ENCODE data around the gene KCNJ14.
A peak's percentile ranks its signal among the peaks of the same experiment; 100 is the strongest.

KCNJ14 gene

GRCh38 chr19:48452289-48453190 is 2.8 kb upstream of the KCNJ14 start:
- DNase-seq: no peak
- Mint-ChIP-seq H3K4me3 (no peak overlapping the region), H3K36me3 (peaks cover 33% of the 10 kb centered on the region), H3K9me3 (no peaks in the 10 kb centered on the region), H3K4me1 (peaks cover 8% of the 10 kb centered on the region), H3K27ac (no peak overlapping the region), H3K27me3 (no peaks in the 10 kb centered on the region)
- CTCF ChIA-PET: no interaction called here

GRCh38 chr19:48454150-48454730 is 1.1 kb upstream of the KCNJ14 start:
- Mint-ChIP-seq H3K4me1 (peaks cover 3% of the 10 kb centered on the region), H3K27ac (no peak overlapping the region), H3K4me3 (no peak overlapping the region), H3K36me3 (peaks cover 23% of the 10 kb centered on the region), H3K9me3 (no peaks in the 10 kb centered on the region), H3K27me3 (no peaks in the 10 kb centered on the region)
- no peak for DNase-seq
- CTCF ChIA-PET: no interaction called here

GRCh38 chr19:48455908-48456562 is 661 bp downstream of the KCNJ14 start:
- Mint-ChIP-seq H3K4me3 (no peak overlapping the region), H3K36me3 (peaks cover 21% of the 10 kb centered on the region), H3K27me3 (no peaks in the 10 kb centered on the region), H3K4me1 (peaks cover 3% of the 10 kb centered on the region), H3K27ac (no peak overlapping the region), H3K9me3 (no peaks in the 10 kb centered on the region)
- no peak for DNase-seq
- CTCF ChIA-PET: no interaction called here

GRCh38 chr19:48456864-48457263 is 1.5 kb downstream of the KCNJ14 start:
- H3K4me3 Mint-ChIP-seq: no peak overlapping the region
- peaks cover 18% of the 10 kb centered on the region for H3K36me3 Mint-ChIP-seq
- peaks cover 3% of the 10 kb centered on the region for H3K4me1 Mint-ChIP-seq
- DNase-seq: no peak
- H3K9me3 Mint-ChIP-seq: no peaks in the 10 kb centered on the region
- no peaks in the 10 kb centered on the region for H3K27me3 Mint-ChIP-seq
- no peak overlapping the region for H3K27ac Mint-ChIP-seq
- CTCF ChIA-PET: interaction anchor here (0.9 kb wide), 1 partner anchor 10 kb away, joined by 4 read pairs; no protein-coding TSS in a partner anchor

GRCh38 chr19:48458016-48458415 is 2.6 kb downstream of the KCNJ14 start:
- no peak for DNase-seq
- peaks cover 3% of the 10 kb centered on the region for H3K4me1 Mint-ChIP-seq
- H3K27me3 Mint-ChIP-seq: no peaks in the 10 kb centered on the region
- H3K36me3 Mint-ChIP-seq: peaks cover 16% of the 10 kb centered on the region
- CTCF ChIA-PET: no interaction called here
- no peak overlapping the region for H3K4me3 Mint-ChIP-seq
- no peaks in the 10 kb centered on the region for H3K9me3 Mint-ChIP-seq
- H3K27ac Mint-ChIP-seq: no peak overlapping the region

- no peaks in the 10 kb centered on the region for H3K4me1 Mint-ChIP-seq
- DNase-seq: no peak
- no peak overlapping the region for H3K4me3 Mint-ChIP-seq
- peaks cover 5% of the 10 kb centered on the region for H3K27me3 Mint-ChIP-seq
- peaks cover 9% of the 10 kb centered on the region for H3K36me3 Mint-ChIP-seq
- CTCF ChIA-PET: interaction anchor here (0.6 kb wide), 1 partner anchor 70 kb away, joined by 3 read pairs; the partner anchor contains the start of gene KDELR1
- no peak overlapping the region for H3K27ac Mint-ChIP-seq
- no peaks in the 10 kb centered on the region for H3K9me3 Mint-ChIP-seq
Observed at GRCh38 chr19:48461651-48461981, 6.2 kb downstream of the KCNJ14 start.

- Mint-ChIP-seq H3K27me3 (peaks cover 7% of the 10 kb centered on the region), H3K4me1 (no peaks in the 10 kb centered on the region), H3K36me3 (peaks cover 7% of the 10 kb centered on the region), H3K9me3 (no peaks in the 10 kb centered on the region), H3K27ac (no peak overlapping the region), H3K4me3 (no peak overlapping the region)
- CTCF ChIA-PET: no interaction called here
- DNase-seq: no peak
Observed at GRCh38 chr19:48461982-48462655, 6.7 kb downstream of the KCNJ14 start.

- Mint-ChIP-seq H3K27me3 (peaks cover 7% of the 10 kb centered on the region), H3K9me3 (no peaks in the 10 kb centered on the region), H3K36me3 (peaks cover 3% of the 10 kb centered on the region), H3K27ac (no peak overlapping the region), H3K4me3 (no peak overlapping the region), H3K4me1 (peaks cover 14% of the 10 kb centered on the region)
- CTCF ChIA-PET: no interaction called here
- DNase-seq: no peak
Observed at GRCh38 chr19:48465215-48465614, 9.8 kb downstream of the KCNJ14 start.

- no peak for DNase-seq
- Mint-ChIP-seq H3K4me1 (peaks cover 21% of the 10 kb centered on the region), H3K27ac (no peak overlapping the region), H3K9me3 (no peaks in the 10 kb centered on the region), H3K27me3 (peaks cover 7% of the 10 kb centered on the region), H3K4me3 (no peak overlapping the region), H3K36me3 (peaks cover 11% of the 10 kb centered on the region)
- CTCF ChIA-PET: interaction anchor here (1.1 kb wide), 1 partner anchor 76 kb away, joined by 3 read pairs; the partner anchor contains the start of gene KDELR1
Observed at GRCh38 chr19:48466561-48467325, 11.4 kb downstream of the KCNJ14 start.

GRCh38 chr19:48468772-48469288 is 13.5 kb downstream of the KCNJ14 start:
- Mint-ChIP-seq H3K27ac (peak overlapping the region; percentile 91), H3K36me3 (peaks cover 26% of the 10 kb centered on the region), H3K27me3 (peaks cover 7% of the 10 kb centered on the region), H3K9me3 (no peaks in the 10 kb centered on the region), H3K4me3 (peak overlapping the region; percentile 83), H3K4me1 (peaks cover 21% of the 10 kb centered on the region)
- peak; percentile 100 for DNase-seq
- CTCF ChIA-PET: no interaction called here

- H3K27me3 Mint-ChIP-seq: peaks cover 7% of the 10 kb centered on the region
- peak; percentile 89 for DNase-seq
- H3K27ac Mint-ChIP-seq: peak within 1 kb of the TSS; percentile 91
- H3K4me3 Mint-ChIP-seq: peak within 1 kb of the TSS; percentile 83
- peaks cover 29% of the 10 kb centered on the region for H3K36me3 Mint-ChIP-seq
- H3K9me3 Mint-ChIP-seq: no peaks in the 10 kb centered on the region
- CTCF ChIA-PET: interaction anchor here (1.4 to 2.1 kb wide), 2 partner anchors 21 to 115 kb away, joined by 3 to 8 read pairs; no protein-coding TSS in a partner anchor
- peaks cover 21% of the 10 kb centered on the region for H3K4me1 Mint-ChIP-seq
Observed at GRCh38 chr19:48469289-48469881, 14.0 kb downstream of the KCNJ14 start, which contains the start of gene CYTH2. CYTH2 (plus strand) TSS chr19:48469369; CDS start chr19:48469508, 139 bp downstream.

GRCh38 chr19:48469934-48470680 is 14.7 kb downstream of the KCNJ14 start:
- H3K27me3 Mint-ChIP-seq: peaks cover 7% of the 10 kb centered on the region
- no peaks in the 10 kb centered on the region for H3K9me3 Mint-ChIP-seq
- H3K4me1 Mint-ChIP-seq: peaks cover 21% of the 10 kb centered on the region
- CTCF ChIA-PET: interaction anchor here (1.4 to 2.1 kb wide), 2 partner anchors 20 to 114 kb away, joined by 3 to 8 read pairs; no protein-coding TSS in a partner anchor
- peak overlapping the region; percentile 81 for H3K27ac Mint-ChIP-seq
- peaks cover 33% of the 10 kb centered on the region for H3K36me3 Mint-ChIP-seq
- no peak for DNase-seq
- peak overlapping the region; percentile 83 for H3K4me3 Mint-ChIP-seq
